ENCODE results near the gene RIN3.

GRCh38 chr14:92491782-92492181 lies 21.8 kb upstream of the RIN3 start:
- no peak for TF ChIP-seq CTCF (IDR thresholded peaks at IDR 0.05 in 2 of 3, conservative IDR thresholded peaks at IDR 0.05 in 1 of 3; ENCODE audit: control insufficient read depth in 2 of 3, extremely low read depth in 1 of 3, insufficient read depth in 1 of 3, low read depth in 3 of 3, low read length in 3 of 3)
- no peak for TF ChIP-seq USF2 (IDR thresholded peaks at IDR 0.05; ENCODE audit: borderline replicate concordance, low read depth, low read length)
- no peak for TF ChIP-seq POLR2A (IDR thresholded peaks at IDR 0.05; ENCODE audit: low read depth, low read length)
- TF ChIP-seq EZH2 (IDR thresholded peaks at IDR 0.05; ENCODE audit: borderline replicate concordance, control insufficient read depth, low read depth, low read length): no peak
- TF ChIP-seq ZBTB33 (IDR thresholded peaks at IDR 0.05): no peak
- TF ChIP-seq ATF7 (IDR thresholded peaks at IDR 0.05; ENCODE audit: low read depth): no peak
- no peak for TF ChIP-seq DPF2 (IDR thresholded peaks at IDR 0.05)
- no peak for TF ChIP-seq POLR2AphosphoS5 (IDR thresholded peaks at IDR 0.05; ENCODE audit: low read length)
